Tibial nerve (tissue), 4 donors: ENCODE data around the gene MTHFD1L.
"Not testable (repeated sequence)": the region's sequence is repeated elsewhere in the genome, so short reads cannot be mapped to it uniquely, and the experiment has no call there.

Experiments used
- EP300 ChIP-seq, 2 donors: sonication (generic); formaldehyde crosslinking; IDR thresholded peaks; one replicate each; pipeline ENCODE4 v1.6.1; 2017; ENCODE audit warnings: antibody characterized with exemption in 2 of 2, mild to moderate bottlenecking in 1 of 2
- POLR2A ChIP-seq, 2 donors: fragments of 450-650 bp; IDR thresholded peaks; one replicate each; pipeline ENCODE4 v1.6.1; 2017; ENCODE audit warnings: antibody characterized with exemption in 2 of 2, mild to moderate bottlenecking in 2 of 2, moderate library complexity in 2 of 2
- TF ChIP-seq, protein P1 (sequence below), 5 experiments: fragments of 200-600 bp in 3 of 5; fragments of 450-650 bp in 2 of 5; sonication (generic) in 3 of 5; IDR thresholded peaks; one replicate each; pipeline ENCODE4 v1.5.1; 2016 to 2019; ENCODE audit warnings: antibody characterized with exemption in 5 of 5, mild to moderate bottlenecking in 3 of 5, moderate library complexity in 2 of 5

DNA sequence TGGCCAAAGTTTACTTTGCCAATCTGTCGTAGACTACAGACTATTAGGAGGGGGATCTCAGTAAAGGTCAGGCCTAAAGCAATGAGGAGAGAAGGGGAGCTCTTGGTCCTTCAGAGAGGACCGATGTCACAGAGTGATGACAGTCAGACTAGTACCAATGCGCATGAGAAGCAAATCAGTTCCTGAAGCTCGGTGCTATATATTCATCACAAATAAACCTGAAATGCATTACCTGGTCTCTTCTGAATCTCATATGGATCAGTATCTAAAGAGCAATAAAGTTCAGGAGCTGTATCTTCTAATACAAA lies 260.9 kb downstream of the MTHFD1L start:
- TF ChIP-seq, protein P1, sequence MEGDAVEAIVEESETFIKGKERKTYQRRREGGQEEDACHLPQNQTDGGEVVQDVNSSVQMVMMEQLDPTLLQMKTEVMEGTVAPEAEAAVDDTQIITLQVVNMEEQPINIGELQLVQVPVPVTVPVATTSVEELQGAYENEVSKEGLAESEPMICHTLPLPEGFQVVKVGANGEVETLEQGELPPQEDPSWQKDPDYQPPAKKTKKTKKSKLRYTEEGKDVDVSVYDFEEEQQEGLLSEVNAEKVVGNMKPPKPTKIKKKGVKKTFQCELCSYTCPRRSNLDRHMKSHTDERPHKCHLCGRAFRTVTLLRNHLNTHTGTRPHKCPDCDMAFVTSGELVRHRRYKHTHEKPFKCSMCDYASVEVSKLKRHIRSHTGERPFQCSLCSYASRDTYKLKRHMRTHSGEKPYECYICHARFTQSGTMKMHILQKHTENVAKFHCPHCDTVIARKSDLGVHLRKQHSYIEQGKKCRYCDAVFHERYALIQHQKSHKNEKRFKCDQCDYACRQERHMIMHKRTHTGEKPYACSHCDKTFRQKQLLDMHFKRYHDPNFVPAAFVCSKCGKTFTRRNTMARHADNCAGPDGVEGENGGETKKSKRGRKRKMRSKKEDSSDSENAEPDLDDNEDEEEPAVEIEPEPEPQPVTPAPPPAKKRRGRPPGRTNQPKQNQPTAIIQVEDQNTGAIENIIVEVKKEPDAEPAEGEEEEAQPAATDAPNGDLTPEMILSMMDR (IDR thresholded peaks at IDR 0.05): not testable (repeated sequence)
- TF ChIP-seq POLR2A, EP300 (IDR thresholded peaks at IDR 0.05): not testable (repeated sequence)
